GM19395 (cell line): ENCODE data around the gene CASP12.

ENCODE experiments used
- ATAC-seq: cut with Tn5 transposase; IDR thresholded peaks from one replicate; pipeline ENCODE4 v1.9.1; 2021; ENCODE audit warnings: mild to moderate bottlenecking, moderate library complexity; ENCODE audit not compliant: unreplicated experiment

Gene CASP12

DNA sequence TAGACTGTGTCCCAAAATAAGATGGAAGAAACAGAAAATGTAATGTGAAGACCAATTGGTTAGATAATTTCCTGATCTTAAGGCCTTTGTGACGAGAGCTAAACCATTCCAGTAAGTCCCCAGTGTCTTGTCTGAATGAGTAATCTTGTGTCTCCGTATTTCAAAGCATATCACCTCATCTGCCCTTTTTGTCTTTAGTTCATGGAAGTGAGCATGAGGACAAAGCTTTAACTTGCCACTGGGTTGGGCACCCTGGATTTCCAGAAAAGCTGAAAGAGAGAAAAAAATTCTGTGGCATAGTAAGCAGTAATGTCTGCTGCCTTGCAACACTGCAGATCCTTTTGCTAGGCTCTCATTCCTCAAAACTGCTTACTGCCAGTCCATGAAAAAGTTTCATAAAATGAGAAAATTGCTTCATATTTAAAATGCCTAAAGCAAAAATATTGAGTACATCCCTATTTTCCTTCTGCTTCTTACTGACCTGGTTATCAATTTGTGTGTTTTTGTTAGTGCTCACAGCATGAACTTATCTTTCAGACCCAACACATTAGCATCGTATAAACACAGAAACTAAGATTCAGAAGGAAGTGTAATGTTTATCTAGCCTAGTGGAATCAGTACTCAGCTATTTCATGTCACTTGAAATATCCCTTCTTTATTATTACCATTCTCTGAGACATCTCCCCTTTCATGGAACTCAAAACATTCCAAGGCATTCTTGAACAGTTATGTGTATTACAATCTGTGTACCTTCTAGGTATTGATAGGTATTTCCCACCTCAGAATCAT is 5.3 kb downstream of the CASP12 start:
- no peak for ATAC-seq

DNA sequence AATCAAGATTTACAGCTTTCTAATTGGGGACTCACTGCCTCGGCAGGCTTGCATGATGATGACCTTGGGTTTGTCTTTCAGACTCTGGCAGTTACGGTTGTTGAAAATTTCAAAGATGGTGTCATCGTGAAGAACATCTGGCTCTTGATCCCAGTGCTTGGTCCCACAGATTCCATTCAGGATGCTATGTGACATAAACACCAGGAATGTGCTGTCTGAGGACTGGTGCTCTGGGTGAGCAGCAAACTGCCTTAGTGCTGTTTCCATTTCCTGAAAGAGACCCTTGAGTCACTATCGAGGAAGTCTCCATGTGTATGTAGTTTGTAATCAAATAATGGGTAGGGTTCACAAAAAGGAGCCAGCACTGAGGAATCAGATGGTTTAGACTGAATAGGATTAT is 7.1 kb downstream of the CASP12 start:
- no peak for ATAC-seq

DNA sequence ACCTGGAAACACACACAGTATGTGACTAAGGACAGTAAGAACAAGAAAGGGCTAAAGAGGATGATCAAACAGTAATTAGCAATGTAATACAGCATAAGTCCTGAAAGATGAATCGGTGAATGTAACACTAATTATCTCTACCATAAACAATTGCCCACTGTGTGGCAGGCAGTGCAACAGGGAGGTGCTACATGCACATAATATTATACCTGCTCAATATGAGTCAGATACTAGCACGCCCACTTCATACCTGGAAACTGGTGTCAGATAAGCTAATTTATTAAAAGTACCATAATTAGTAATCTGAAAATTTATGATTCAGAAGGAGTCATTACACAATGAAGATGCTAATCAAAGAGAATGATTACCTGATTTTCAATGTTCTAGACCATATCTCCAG is 14.9 kb downstream of the CASP12 start:
- ATAC-seq, result no peak

DNA sequence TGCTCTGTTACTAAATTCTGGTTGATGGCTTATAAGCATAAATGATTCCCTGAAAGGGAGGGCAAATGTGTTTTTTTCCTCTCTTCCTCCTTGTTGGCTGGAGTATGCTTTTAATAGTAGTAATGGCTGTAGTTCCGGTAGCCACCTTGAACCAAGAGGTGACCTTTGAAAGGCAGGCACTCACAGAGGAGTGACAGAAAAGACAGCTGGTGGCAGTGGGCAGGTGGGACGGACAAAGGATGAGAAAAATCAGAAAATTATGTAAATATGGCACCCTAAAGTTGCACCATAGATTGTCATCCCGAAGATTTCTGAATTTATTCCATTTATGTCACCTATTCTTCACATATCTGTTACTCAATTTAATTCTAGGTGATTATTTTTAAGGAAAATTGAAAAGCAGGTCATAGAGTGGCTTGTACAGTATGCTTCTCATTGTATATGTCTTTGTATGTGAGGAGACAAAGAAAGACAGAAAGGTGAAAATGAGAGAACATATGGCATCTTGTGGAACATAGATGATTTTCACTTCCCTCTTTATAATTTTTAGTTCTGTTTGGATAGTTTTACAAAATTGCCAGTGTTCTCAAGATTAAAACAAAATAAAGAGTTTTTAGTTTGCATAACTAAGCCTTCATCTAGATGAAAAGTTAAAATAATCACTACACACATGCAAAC is 17.0 kb downstream of the CASP12 start:
- peak; percentile 81 for ATAC-seq

DNA sequence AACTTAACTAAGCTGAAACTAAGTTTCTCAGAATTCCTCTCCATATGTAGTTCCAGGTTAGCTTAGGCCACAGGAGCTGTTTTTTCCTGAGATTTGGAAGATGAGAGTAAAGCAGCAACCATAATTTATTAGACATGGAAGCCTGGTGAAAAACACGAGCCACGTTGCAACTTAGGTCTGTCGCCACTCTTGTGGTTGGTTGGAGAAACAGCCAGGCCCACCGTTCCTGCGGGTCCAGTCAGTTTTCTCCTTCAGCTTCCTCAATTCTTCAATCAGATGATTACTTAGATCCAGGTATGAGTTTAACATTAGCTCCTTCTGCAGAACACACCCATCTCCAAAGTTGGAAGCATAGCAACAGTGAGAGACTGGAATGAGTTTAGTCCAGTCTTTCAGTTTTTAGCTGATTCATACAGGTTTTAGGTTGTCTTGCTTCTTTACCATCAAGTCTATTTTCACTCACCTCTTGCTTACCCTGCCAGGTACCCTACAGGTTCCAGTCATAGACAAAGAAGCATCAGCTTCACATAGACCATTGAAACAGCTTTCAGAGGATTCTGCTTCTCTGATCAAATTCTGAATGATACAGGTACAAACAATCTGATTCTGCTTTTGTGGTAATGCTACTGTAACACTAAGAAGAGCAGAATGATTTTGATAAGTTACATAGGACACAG is 18.6 kb downstream of the CASP12 start:
- no peak for ATAC-seq

DNA sequence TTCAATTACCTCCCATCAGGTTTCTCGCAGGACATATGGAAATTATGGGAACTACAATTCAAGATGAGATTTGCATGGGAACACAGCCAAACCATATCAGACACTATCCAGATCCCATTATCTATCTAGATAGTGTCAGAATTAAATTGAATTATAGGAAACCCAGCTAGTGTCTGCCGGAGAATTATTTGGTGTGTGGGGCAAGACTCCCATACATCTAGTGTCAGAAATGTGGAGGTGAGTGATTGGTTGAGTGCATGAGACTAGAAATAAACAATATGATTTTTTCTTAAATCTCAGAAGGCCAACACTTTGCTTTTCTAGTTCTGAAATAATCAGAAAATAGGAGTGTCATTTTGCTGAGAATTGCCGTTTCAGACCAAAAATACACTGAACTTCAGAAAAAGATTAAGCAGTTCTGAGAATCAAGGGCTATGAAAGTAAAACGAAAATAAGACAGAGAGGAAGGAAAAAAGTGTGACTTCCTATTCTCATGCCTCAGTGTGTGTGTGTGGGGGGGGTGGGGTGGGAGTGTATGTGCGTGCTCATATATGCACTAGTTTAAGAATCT is 21.3 kb downstream of the CASP12 start:
- ATAC-seq, result peak; percentile 70

DNA sequence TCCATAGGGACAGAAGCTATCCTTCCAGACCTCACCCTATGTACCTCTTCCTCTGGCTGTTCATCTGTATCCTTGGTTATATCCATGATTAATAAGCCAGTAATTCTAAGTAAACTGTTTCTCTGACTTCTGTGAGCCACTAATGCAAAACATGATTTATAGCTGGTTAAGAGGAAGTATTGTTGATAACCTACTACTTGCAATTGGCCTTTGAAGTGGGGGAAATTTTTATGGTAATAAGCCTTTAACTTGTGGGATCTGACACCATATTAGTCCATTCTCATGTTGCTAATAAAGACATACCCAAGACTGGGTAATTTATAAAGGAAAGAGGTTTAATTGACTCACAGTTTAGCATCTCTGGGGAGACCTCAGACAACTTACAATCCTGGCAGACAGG is 21.9 kb downstream of the CASP12 start:
- no peak for ATAC-seq

DNA sequence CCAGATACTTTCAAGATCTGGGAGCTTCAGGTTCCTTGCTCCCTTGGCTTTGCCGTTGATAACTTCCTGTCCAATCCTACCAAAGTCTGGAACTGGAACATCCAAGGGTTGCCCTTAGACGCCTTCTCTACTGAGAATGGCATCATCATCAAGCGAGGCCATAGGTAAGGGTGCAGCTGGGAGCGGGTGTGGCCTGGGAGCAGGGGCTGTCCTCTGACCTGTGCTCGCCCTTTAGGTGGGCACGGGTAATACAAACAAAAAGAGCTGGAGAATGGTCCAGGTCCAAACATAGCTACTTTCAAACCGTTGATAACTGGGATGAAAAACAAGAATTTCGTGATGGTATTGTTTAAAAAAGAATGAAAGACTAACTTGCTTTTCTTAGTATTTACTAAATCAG is 25.0 kb downstream of the CASP12 start:
- ATAC-seq, result no peak

DNA sequence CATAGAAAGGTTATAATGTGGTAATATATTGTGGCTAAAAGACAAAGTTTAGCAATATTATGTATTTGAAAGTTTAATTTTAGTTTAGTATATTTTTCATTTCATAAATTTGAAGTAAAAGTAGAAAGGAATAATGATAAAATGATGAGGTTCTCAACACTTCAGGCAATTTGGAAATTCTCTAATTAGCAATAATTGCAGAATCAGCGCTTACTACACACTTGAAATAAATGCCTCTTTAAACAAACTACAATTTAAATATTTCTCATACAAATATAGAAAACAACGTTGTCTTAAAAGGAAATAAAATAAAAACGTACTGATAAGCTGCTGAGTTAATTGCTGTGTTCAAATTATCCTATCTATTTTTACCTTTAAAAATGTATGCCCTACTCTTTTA is 25.9 kb downstream of the CASP12 start:
- ATAC-seq, result no peak

DNA sequence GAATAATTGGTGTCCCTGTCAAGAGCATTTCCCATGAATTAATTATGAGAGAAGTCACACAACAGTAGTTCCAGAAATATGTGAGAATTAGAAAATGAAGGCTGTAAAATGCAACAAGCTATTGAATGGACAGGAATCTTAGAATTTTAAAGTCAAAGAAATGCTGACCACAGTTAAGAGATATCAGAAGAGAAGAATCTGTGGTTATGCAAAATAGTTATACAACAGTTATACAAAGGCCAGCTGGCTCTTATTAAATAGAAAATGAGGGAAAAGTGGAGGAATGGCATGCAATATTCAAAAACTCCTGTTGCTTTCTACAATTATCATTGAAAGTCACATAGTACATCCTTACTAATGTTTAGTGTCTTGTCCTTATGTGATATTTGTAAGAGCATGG is 27.4 kb downstream of the CASP12 start:
- no peak for ATAC-seq

DNA sequence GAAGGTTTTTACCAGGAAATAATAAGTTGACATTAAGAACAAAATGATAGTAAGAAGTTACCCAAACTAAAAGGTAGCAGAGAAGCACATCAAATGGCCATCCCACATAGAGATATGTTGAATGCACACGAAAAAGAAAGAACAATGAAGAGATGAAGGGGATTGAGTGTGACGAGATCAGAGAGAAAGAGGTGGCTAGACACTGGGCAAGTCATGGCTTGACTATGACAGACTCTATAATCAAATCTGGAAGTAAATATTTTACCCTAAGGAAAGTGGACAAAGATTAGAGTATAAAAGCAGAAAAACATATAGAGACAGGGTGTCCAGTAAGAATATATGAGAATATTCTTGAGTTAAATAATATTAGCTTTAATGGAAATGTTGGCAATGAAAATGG is 31.4 kb downstream of the CASP12 start:
- ATAC-seq, result no peak

DNA sequence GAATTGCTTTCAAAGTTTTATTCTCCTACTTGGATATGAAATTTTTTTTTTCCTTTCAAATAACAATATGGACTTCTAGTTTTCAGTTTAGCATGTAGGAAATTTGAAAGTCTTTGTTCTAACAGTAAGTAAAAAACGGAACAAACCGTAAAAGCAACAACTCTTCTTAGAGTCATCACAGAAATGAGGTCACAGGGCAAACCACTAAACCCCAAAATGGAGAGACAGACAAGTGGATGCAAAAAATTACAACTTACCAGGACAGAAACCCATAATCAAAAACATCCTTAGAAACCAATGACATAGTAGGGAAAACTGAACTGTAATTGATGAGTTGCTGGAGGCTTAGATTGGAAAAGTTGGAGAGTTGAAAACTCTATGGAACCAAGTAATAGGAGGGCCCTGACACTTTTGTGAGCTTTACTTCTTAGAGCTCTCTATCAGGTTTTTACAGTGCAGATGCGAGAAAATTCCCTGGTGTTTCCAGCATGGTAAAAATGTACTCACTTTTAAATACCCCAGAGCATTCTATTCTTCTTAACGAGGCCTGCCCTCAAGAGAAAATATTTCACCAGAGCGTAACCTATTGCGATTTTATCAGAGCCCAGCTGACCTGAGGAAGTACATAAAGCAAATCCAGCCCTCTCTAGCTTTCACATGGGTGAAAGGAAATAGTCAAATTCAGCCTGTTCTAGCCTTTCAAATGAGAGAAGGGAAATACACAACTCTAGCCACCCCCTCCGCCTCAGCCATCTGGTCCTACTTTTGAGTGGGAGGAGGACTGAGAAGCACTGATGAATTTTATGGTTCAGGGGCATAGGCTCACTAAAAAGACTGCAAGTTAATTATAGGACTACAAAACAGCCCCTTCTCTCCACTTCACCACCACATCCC is 39.1 kb downstream of the CASP12 start:
- peak; percentile 81 for ATAC-seq

DNA sequence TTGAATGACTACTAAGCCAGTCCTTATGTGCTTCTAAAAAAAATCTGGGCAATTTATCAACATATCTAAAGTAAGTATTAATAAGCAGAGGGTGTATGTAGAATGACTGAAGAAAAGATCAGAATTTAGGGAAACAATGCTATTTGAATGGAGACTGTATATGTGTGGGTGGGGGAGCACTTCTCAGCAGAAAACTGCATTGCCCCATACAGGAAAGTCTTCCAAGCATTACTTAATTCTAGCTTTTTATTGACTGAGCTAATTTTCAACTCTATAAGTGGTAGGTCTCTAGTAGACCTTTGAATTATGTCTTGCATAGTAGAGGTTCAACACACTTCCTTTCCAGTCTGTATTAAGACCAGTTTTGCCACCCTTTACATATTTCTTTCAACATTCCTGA is 41.7 kb downstream of the CASP12 start:
- ATAC-seq, result no peak

DNA sequence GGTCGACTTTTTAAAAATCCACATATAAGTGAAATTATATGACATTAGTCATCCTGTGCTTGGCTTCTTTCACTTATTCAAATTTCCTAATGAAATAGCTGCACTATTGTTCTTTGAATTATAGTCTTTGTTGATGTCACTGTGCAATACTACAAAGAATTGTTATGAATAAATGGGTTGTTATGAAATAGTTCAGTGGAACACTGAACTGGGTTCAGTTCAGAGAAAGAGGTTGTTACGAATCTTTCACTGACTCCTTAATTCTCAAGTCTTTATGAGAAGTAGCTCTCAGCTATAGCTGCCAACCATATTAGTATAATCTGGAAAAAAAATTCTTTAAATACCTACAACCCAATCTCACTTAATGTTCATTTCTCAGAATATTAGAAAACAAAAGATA is 42.3 kb downstream of the CASP12 start:
- no peak for ATAC-seq

DNA sequence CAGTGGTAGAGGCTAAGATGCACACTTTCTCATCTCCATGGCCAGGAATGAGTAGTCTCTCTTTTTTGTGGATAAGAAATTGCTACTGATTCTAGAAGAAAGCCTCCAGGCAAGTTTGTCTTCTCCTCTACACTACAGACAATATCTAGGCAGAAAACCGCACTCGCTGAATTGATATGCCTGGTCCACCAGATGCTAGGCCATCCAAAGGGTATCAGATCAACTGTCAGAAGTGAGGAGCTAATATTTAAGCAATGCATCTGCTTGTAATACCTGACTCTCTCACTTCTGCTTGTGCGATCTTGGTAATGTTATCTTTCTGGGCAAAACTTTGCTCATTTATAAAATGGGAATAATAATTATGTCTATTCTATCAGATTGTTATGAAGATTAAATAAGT is 45.0 kb downstream of the CASP12 start:
- no peak for ATAC-seq

DNA sequence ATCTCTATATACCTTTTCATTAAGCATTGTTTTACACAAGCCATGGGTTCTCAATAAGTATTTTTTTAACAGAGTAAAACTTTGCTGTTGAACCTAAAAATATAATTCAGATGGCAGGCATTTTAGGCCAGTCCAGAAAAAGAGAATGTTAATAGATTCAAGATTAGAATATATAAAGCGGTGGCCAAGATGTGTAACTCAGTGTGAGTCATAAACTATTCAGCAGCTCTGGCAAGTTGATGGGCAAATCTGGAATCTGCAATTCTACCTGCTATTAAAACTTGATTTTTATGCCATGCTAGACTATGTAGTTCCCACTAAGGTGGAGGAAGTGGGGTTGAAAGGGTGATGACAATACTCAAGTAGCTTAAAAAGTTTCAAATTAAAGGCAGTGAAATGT is 45.4 kb downstream of the CASP12 start:
- no peak for ATAC-seq

DNA sequence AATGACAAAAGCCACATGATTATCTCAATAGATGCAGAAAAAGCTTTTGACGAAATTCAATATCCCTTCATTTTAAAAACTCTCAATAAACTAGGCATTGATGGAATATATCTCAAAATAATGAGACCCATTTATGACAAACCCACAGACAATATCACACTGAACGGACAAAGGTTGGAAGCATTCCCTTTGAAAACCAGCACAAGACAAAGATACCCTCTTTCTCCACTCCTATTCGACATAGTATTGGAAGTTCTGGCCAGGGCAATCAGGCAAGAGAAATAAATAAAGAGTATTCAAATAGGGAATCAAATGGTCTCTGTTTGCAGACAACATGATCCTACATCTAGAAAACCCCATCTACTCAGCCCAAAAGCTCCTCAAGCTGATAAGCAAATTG is 52.0 kb downstream of the CASP12 start:
- ATAC-seq, result no peak

DNA sequence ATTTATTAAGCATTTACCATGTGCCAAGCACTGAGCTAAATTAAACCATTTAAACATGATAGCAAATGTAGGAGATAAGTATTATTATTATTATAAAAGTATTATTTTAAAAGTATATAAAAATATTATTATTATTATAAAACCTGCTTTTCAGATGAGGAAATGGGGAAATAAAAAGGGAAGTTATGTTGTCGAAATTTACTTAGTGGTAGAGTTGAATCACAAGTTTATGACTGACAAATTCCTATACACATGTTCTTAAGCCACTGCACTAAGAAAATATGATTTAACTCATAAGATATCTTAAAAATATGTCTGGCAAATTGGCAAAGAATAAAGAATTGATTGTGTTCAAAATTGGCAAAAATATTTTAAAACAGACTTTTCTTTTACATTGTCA is 53.8 kb downstream of the CASP12 start:
- ATAC-seq, result no peak

DNA sequence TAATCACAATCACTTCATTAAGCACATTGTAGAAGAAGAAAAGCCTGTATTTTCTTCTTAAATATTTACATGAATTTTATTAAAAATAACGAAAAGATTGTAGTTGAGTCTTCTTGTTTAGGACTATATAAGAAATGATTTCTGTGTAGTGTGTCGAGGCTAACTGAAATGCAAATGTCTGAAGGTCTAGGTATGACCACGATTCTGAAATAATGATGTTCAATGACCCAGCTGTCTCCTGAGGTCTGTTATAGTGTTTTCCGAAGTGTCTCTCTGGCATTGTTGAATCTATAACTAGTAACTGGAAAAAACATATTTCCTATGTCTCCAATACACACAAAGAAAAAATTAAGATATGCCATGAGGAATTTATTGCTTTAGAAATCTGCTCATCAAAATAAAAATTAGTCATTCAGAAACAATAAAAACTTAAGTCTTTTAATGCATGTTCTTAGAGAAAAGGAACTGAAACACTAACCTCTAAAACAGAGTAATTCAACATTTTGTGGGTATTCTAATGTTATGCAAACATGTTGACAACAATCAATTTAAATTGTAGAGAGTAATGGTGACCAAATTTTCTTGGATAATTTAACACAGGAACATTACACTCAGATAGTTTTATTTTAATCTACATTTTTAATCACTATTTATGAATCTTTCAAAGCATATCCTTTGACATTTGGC is 55.0 kb downstream of the CASP12 start:
- peak; percentile 72 for ATAC-seq

DNA sequence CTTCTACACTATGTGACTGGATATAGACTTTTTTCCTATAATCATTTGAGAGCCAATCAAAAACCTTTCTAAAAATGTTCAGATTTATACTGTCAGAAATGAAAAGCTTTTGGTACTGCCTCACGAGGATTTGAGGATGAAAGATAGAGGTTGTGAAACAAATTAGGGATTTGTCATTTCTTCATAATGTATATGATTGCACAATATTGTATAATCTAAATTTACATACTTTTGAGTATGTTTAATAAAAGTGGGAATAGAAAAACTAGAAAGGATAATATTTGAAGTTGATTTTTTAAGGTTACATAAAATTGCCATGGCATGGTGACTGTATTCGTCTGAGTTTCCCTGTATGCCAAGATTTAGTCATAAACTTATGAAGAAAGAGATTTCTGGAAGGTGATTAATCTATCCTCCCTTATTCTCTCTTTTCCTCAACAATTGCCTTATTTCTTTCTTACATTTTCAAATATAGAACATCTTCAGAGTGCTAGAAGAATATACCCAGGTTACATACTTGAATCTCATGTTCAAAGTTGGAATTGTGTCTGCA is 56.2 kb downstream of the CASP12 start:
- ATAC-seq, result no peak
